HG03520 (cell line): Measurements from ENCODE around the gene NCOA6.
A peak's percentile ranks its signal among the peaks of the same experiment; 100 is the strongest.
"Not testable (repeated sequence)": the region's sequence is repeated elsewhere in the genome, so short reads cannot be mapped to it uniquely, and the experiment has no call there.

ENCODE experiments used
- ATAC-seq: cut with Tn5 transposase; IDR thresholded peaks from one replicate; pipeline ENCODE4 v1.9.1; 2021; ENCODE audit warnings: mild to moderate bottlenecking, moderate library complexity; ENCODE audit not compliant: unreplicated experiment

The NCOA6 gene

DNA sequence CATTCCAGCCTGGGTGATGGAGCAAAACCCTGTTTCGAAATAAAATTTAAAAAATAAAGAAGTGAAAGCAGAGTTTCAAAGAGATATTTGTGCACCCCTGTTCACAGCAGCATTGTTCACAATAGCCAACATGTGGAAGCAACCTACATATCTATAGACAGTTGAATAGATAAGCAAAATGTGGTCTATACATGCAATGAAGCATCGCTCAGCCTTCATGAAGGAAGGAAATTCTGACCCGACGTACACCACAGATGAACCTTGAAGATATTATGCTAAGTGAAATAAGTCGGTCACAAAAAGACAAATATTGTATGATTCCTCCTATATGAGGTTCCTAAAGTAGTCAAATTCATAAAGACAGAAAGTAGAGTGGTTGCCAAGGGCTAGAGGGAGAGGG is 6.5 kb upstream of the NCOA6 start:
- ATAC-seq, result no peak

- no peak for ATAC-seq
Observed at GRCh38 chr20:34829191-34829590, 3.7 kb upstream of the NCOA6 start.

GRCh38 chr20:34824806-34825529 is 483 bp downstream of the NCOA6 start:
- peak; percentile 65 for ATAC-seq

GRCh38 chr20:34824452-34824805 is 1.0 kb downstream of the NCOA6 start:
- ATAC-seq, result peak; percentile 37

DNA sequence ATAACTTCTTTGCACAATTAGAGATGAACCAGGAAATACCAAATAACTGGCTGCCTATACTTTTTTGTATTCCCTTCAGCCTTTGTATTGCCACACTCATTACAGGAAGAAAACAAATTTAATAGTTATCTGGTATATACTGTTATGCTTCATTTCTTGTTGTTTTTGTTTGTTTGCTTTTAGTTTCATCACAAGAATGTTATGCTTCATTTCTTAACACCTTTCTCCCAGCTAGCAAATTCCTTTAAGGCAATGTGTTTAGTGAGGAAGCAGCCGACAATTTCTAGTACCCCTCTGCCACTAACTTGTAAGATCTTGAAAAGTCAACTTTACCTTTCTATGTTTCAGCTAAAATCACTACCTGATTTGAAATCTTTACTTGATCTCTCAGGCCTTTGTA is 1.4 kb downstream of the NCOA6 start:
- no peak for ATAC-seq

GRCh38 chr20:34820805-34821578 is 4.5 kb downstream of the NCOA6 start:
- ATAC-seq, result no peak

DNA sequence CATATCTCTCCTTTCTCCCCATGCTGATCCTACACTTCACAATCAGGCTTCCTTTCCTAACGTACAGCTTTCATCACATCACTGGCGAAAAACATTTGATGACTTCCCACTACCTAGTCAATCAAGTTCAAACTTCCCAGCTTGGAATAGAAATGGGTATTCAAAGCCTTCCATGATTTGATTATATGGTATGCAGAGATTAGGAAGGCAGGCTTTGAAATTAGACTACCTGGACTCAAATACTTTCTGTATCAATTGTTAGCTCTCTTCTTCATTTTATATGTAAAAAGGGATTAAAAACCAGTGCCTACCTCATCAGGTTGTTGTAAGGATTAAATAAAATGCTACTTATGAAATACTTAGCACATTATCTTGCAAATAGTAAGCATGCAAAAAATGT is 7.7 kb downstream of the NCOA6 start:
- ATAC-seq, result no peak

DNA sequence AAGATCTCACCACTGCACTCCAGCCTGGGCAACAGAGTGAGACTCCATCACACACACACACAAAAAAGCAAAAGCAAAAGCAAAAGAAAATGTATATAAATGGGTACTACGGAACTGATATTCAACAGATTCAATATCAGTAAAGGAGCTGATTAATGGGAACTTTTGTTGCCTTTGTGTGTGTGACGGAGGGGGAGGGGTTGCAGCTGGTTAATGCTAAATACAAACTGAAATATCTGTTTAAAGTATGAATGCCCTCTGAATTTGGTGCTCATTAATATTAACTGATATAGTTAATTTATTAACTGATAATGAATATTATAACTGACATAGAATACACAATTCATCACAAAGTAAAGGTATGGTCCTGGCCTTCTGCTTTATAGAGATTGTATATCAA is 8.4 kb downstream of the NCOA6 start:
- ATAC-seq, result no peak

DNA sequence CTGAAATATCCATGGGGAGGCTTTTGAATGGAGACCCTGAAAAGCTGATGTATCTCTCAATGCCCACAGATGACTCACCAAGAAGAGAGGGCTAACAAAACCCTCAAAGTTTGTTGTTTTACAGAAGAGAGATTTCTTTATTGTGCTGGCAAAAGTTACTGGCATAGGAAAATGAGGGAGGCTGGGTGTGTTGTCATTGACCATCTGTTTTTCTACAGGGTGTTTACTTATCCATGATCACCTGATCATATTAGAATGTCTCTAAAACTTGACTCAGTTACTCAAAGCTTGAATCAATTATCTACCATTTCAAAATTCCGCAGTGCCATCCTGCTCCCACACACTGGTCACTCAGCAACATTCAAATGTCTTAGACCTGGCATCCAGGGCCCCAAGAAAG is 9.8 kb downstream of the NCOA6 start:
- ATAC-seq, result no peak

GRCh38 chr20:34808583-34808982 is 16.9 kb downstream of the NCOA6 start:
- no peak for ATAC-seq

DNA sequence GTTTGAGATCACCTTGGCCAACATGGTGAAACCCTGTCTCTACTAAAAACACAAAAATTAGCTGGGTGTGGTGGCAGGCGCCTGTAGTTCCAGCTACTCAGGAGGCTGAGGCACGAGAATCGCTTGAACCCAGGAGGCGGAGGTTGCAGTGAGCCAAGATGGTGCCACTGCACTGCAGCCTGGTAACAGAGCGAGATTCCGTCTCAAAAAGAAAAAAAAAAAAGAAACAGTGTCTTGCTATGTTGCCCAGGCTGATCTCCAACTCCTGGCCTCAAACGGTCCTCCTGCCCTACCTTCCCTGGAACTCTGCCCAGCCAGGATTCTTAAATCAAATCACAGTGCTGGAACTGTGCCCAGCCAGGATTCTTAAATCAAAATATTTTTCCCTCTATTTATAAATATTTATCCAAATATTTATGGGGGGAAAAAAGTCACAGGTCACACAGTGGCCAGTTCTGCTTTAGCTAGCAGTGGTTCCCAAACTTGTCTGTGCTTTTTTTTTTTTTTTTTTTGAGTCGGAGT is 17.4 kb downstream of the NCOA6 start:
- ATAC-seq, result not testable (repeated sequence)

GRCh38 chr20:34806255-34806654 is 19.2 kb downstream of the NCOA6 start:
- no peak for ATAC-seq

GRCh38 chr20:34798871-34799270 is 26.6 kb downstream of the NCOA6 start:
- ATAC-seq, result no peak

GRCh38 chr20:34798328-34798727 is 27.1 kb downstream of the NCOA6 start:
- no peak for ATAC-seq

DNA sequence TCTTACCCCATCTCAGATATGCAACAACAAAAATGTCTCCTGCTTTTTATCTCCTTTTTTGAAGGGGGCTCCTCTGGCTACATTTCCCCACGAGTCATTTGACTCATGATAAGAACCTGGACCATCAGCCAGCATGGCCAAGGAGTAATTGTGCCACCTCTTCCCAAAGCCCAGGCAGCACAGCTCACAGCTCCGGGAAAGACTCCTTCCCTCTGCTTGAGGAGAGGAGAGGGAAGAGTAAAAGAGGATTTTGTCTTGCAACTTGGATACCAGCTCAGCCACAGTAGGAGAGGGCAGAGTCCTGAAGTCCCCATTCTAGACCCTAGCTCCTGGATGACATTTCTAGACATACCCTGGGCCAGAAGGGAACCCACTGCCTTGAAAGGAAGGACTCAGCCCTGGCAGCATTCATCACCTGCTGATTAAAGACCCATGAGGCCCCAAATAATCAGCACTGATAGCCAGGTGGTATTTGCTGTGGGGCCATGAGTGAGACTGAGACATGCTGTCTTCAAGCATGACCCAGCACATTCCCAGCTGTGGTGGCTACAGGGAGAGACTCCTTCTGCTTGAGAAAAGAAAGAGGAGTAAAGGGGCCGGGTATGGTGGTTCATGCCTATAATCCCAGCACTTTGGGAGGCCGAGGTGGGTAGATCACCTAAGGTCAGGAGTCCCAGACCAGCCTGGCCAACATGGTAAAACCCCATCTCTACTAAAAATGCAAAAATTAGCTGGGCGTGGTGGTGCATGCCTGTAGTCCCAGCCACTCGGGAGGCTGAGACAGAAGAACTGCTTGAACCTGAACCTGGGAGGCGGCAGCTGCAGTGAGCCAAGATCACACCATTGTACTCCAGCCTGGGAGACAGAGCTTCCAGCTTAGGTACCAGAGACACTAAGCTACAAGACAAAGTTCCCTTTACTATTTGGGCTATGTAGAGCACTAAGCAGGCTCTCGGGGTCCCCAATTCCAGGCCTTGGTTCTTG is 28.1 kb downstream of the NCOA6 start:
- no peak for ATAC-seq

- ATAC-seq, result no peak
Observed at GRCh38 chr20:34794006-34794585, 31.4 kb downstream of the NCOA6 start.

DNA sequence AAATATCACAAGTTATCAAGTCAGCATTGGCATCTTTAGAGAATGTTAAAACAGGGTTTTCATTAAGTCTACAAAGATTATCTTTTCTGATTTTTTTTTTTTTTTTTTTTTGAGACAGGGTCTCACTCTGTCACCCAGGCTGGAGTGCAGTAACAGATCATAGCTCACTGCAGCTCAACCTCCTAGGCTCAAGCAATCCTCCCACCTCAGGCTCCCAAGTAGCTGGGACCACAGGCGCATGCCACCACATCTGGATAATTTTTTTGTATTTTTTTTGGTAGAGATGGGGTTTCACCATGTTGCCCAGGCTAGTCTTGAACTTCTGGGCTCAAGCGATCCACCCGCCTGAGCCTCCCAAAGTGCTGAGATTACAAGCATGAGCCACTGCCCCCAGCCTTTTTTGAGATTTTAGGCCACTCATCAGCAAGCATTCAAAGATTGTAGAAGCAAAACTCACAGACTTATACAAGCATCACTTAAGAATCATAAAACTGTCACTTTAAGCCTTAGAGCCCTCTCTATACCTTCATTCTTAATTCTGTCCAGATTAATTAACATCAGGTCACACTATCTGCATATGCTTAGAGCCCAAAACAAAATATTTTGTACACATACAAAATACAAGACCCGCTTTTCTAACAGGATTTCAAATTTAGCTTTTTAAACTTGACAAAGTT is 32.6 kb downstream of the NCOA6 start:
- no peak for ATAC-seq

- ATAC-seq, result no peak
Observed at GRCh38 chr20:34791289-34792020, 34.0 kb downstream of the NCOA6 start.

GRCh38 chr20:34781220-34781619 is 44.2 kb downstream of the NCOA6 start:
- no peak for ATAC-seq
